IMR-90 (cell line): ENCODE results near the gene GSTM3. TPM values are rescaled to one million over a fixed set of nuclear protein-coding genes. Genes with fewer than 3 reads are reported as not detected.

Source experiments
- CHD1 ChIP-seq: IDR thresholded peaks from 2 replicates; pipeline ENCODE4 v1.6.1; 2012; ENCODE audit warnings: low read depth, low read length, improper control_type of control experiment
- MAZ ChIP-seq: IDR thresholded peaks from 2 replicates; pipeline ENCODE4 v1.6.1; 2012; ENCODE audit warnings: low read depth, mild to moderate bottlenecking, low read length, improper control_type of control experiment, moderate library complexity, borderline replicate concordance
- MXI1 ChIP-seq: IDR thresholded peaks from 2 replicates; pipeline ENCODE4 v1.6.1; 2012; ENCODE audit warnings: low read depth, mild to moderate bottlenecking, low read length, moderate library complexity, borderline replicate concordance
- SMC3 ChIP-seq: fragments of 150-350 bp; IDR thresholded peaks from 2 replicates; pipeline ENCODE4 v1.6.1; 2016; ENCODE audit warnings: low read depth, mild to moderate bottlenecking, antibody characterized with exemption, low read length, moderate library complexity
- polyA plus RNA-seq, 3 experiments: library from polyadenylated mRNA; depleted of rRNA; stranded (reverse); fragments of >200 nt; gene quantifications; 2 replicates each; pipeline ENCODE4 v1.2.3, GENCODE V29; 2012; ENCODE audit warnings: low replicate concordance in 1 of 3
- total RNA-seq: library from RNA; depleted of rRNA; stranded (reverse); fragments of >200 nt; gene quantifications from 2 replicates; pipeline ENCODE4 v1.2.3, GENCODE V29; 2012
- TF ChIP-seq, protein P1 (sequence below): fragments of 150-350 bp; IDR thresholded peaks from 2 replicates; pipeline ENCODE4 v1.6.1; 2016; ENCODE audit warnings: low read depth, mild to moderate bottlenecking, low read length, moderate library complexity, borderline replicate concordance

The GSTM3 gene
- total and polyA plus RNA-seq, 2 of the 4 experiments (the other 2 are of a cell fraction) = 102 to 131 TPM

DNA sequence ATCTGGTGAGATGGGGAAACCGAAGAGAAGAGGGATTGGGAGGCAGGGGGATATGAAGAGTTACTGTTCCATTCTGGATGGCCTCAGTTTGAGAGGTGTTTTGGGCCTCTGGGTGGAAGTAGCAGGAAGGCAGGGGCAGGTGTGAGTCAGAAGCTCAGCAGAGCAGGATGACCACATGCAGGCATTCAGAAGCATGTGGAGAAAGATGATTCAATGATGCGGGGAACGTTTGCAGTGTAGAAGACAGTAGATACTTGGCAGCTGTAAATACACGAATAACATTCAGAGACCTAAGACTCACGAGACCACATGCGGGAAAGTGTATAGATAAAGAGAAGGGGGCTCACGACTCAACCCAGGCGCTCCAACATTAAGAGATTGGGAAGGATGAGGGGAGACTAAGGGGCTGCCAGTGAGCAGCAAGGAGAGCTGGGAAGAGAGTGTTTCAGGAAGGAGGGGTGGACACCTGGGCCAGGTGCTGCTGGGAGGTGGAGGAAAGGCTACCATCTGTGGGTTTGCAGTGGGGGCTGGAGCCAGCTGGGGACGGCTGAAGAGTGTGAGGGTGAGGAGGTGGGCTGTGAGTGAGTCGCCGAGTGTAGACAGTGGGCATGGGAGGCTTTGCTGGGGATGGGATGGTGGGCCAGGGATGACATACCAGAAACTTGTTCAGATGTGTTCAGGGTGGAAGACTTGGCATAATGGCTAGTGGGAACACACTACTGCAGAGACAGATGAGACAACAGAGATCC lies 28.7 kb upstream of the GSTM3 start (continued):
- TF ChIP-seq, protein P1, sequence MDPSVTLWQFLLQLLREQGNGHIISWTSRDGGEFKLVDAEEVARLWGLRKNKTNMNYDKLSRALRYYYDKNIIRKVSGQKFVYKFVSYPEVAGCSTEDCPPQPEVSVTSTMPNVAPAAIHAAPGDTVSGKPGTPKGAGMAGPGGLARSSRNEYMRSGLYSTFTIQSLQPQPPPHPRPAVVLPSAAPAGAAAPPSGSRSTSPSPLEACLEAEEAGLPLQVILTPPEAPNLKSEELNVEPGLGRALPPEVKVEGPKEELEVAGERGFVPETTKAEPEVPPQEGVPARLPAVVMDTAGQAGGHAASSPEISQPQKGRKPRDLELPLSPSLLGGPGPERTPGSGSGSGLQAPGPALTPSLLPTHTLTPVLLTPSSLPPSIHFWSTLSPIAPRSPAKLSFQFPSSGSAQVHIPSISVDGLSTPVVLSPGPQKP = no peak
- TF ChIP-seq MXI1 = peak; percentile 79; the same call in 1 of the 2 replicates
- no peak for TF ChIP-seq CHD1
- TF ChIP-seq MAZ = 0 out of 2 replicates have a peak, but pooled peaks have one; percentile 20
- TF ChIP-seq SMC3 = no peak
